HG03378 (cell line): ENCODE measurements around the gene ZNF512B.
"Not testable (repeated sequence)": the region's sequence is repeated elsewhere in the genome, so short reads cannot be mapped to it uniquely, and the experiment has no call there.

ENCODE experiments used
- ATAC-seq: cut with Tn5 transposase; IDR thresholded peaks from one replicate; pipeline ENCODE4 v1.9.1; 2021; ENCODE audit warnings: mild to moderate bottlenecking, moderate library complexity; ENCODE audit not compliant: unreplicated experiment

ZNF512B gene, protein sequence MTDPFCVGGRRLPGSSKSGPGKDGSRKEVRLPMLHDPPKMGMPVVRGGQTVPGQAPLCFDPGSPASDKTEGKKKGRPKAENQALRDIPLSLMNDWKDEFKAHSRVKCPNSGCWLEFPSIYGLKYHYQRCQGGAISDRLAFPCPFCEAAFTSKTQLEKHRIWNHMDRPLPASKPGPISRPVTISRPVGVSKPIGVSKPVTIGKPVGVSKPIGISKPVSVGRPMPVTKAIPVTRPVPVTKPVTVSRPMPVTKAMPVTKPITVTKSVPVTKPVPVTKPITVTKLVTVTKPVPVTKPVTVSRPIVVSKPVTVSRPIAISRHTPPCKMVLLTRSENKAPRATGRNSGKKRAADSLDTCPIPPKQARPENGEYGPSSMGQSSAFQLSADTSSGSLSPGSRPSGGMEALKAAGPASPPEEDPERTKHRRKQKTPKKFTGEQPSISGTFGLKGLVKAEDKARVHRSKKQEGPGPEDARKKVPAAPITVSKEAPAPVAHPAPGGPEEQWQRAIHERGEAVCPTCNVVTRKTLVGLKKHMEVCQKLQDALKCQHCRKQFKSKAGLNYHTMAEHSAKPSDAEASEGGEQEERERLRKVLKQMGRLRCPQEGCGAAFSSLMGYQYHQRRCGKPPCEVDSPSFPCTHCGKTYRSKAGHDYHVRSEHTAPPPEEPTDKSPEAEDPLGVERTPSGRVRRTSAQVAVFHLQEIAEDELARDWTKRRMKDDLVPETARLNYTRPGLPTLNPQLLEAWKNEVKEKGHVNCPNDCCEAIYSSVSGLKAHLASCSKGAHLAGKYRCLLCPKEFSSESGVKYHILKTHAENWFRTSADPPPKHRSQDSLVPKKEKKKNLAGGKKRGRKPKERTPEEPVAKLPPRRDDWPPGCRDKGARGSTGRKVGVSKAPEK

DNA sequence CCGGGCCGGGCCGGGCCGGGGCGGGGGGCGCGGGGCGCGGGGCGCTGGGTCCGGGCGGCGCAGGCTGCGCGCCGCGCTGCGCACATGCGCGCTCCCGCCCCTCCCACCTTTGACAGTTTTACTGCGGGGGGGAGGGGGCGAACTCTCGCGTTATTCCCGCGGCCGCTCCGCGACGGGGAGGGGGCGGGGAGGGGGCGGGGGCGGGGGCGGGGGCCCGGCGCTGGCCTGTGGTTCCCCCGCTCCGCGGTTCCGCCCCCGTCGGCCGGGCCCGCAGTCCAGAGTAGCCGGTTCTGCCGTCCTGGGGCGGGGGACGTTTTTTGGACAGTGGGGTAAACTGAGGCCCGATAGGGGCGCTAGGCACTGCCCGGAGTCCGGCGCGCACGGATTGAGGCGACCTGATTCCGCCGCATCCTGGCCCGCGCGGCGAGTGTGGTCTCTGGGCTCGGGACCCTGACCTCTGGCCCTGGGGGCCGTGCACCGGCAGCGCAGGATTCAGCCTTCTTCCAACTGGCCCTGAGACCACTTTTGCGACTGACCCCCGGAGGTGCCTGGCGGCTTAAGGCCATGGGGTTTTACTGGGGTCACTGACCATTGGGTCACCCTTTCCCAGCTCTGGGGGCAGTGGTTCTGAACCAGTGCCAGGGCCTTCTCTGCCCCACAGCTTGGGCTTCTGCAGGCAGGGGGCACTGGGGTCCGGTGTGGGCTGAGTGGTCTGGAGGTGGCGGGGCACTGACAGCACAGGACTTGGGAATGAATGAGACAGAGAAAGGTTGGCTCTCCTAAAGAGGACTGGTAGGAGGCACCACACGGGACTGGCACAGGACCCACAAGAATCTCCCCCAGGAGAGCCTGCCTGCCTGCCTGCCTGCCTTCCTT is at the start of gene ZNF512B:
ZNF512B (minus strand) TSS at position 93 of the 876 bp plus-strand sequence. CDS start 1,980 bp downstream, outside the sequence.
- ATAC-seq = no peak

DNA sequence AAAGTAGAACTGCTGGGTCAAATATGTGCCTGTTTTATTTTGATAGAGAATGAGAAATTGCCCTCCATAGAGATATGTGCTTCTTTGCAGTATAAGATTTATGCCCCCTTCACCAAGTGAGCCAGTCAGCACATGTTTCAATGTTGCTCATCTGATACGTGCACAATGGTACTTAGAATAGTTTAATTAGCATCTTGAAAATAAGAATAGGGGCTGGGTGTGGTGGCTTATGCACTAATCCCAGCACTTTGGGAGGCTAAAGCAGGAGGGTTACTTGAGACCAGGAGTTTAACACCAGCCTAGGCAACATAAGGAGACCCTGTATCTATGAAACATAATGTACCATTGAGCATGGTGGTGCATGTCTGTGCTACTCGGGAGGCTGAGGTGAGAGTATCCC is 45.9 kb upstream of the ZNF512B start:
- ATAC-seq = no peak

DNA sequence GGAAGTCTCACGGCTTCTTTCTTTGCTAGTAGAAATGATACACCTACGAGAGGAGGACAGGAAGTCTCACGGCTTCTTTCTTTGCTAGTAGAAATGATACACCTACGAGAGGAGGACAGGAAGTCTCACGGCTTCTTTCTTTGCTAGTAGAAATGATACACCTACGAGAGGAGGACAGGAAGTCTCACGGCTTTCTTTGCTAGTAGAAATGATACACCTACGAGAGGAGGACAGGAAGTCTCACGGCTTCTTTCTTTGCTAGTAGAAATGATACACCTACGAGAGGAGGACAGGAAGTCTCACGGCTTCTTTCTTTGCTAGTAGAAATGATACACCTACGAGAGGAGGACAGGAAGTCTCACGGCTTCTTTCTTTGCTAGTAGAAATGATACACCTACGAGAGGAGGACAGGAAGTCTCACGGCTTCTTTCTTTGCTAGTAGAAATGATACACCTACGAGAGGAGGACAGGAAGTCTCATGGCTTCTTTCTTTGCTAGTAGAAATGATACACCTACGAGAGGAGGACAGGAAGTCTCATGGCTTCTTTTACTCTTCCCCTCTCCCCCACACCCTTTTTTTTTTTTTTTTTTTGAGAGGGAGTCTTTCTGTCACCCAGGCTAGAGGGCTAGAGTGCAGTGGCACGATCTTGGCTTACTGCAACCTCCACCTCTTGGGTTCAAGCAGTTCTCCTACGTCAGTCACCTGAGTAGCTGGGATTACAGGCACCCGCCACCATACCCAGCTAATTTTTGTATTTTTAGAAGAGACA is 42.8 kb upstream of the ZNF512B start:
- not testable (repeated sequence) for ATAC-seq

DNA sequence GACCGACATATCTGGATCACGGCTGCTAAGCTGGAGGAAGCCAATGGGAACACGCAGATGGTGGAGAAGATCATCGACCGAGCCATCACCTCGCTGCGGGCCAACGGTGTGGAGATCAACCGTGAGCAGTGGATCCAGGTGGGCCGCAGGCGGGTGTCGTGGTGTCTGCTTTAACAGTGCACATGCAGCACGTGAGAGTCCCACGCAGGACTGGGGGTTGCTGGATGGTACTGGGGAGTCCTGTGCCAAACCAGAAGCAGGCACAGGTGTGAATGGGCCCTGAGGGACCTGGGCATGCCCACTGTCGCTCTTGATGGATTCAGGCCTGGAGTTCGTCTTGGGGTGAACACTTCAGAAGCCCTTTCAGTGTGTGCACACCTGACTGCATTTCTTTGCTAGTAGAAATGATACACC is 41.6 kb upstream of the ZNF512B start:
- ATAC-seq = no peak

DNA sequence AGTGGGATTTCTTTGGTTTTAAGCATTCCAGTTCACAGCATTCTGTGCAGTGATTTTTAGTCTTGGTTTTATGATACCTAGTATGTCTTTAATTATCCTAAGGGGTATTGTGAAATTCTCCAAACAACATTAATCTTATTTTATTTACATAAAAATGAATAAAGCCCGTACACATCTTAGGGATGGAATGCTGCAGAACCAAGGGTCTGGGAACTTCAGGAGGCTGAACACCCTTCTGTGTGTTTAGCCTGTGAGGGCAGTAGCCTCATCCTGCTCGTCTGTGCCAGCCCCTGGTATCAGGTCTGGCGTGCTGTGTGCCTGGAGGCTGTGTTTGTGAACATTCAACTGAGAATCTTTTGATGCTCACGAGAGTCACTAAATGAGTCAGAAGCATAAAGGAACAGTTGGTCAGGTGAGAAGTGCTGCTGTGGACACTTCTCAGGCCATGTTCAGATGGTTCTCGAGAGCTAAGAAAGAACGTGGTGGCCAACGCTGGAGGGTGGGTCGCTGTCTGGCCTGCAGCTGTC is 41.0 kb upstream of the ZNF512B start:
- ATAC-seq = no peak

DNA sequence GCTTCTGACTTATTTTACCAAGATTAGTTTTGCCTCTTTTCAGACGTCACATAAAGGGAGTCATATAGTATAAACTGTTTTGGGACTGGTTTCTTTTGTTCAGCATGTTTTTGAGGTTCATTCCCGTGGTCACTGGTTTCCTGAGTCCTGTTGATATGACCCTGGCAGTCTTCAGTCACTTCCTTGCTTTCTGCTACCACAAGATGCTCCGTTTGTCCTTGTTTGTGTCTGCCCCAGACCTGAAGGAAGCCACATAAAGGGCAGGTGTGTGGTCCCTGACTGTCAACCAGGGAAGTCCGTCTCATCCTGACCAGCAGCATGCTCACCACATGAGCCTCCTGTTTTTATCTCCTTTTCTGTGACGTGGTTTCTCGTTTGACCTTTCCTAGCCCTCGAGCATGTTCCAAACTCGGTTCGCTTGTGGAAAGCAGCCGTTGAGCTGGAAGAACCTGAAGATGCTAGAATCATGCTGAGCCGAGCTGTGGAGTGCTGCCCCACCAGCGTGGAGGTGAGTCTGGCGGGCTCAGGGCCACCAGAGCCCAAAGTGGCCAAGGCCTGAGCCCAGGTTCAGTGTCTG is 40.2 kb upstream of the ZNF512B start:
- ATAC-seq = no peak

DNA sequence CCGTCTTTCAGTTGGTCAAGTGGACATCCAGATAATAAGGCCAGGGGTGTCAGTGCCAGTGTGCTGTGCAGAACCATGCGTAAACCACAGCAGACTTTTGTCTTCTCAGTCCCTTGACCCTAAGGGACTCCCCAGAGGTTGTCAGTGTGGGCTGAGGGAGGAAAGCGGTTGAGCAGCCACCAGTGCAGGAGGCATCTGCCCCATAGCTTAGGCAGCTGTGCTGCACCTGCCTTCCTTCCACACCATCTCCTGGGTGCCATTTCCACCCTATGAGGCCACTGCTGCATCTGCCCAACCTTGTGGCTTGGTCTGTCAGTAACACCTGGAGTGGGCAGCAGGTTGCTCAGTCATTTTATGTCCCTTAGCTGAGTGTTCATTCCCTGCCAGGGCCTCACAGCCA is 37.2 kb upstream of the ZNF512B start:
- ATAC-seq = no peak

DNA sequence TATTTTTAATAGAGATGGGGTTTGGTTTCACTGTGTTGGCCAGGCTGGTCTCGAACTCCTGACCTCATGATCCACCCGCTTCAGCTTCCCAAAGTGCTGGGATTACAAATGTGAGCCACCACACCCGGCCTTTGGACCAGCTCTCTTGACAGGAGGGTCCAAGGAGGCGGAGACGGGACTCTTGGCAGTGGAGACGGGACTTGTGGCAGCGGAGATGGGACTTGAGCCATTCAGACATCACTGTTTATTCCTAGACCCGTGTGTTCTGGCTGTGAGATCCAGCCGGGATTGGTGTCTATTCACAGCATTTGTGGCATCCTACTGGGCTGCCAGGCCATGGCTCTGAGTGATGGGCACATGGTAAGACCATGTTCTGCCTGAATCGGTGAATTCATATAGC is 36.8 kb upstream of the ZNF512B start:
- ATAC-seq = no peak

DNA sequence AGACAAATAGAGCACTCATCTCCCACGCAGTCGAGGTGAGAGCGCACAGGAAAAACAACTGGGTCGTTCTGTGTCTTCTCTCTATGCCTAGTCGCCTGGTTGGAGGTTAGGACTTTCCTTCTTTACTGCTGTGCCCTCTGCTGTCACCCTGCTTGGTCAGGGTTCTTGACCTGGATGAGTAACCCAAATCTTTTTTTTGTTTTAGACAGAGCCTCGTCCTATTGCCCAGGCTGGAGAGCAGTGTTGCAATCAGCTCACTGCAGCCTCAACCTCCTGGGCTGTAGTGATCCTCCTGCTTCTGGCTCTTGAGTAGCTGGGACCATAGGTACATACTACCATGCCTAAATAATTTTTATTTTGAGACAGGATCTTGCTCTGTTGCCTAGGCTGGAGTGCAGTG is 35.7 kb upstream of the ZNF512B start:
- no peak for ATAC-seq

DNA sequence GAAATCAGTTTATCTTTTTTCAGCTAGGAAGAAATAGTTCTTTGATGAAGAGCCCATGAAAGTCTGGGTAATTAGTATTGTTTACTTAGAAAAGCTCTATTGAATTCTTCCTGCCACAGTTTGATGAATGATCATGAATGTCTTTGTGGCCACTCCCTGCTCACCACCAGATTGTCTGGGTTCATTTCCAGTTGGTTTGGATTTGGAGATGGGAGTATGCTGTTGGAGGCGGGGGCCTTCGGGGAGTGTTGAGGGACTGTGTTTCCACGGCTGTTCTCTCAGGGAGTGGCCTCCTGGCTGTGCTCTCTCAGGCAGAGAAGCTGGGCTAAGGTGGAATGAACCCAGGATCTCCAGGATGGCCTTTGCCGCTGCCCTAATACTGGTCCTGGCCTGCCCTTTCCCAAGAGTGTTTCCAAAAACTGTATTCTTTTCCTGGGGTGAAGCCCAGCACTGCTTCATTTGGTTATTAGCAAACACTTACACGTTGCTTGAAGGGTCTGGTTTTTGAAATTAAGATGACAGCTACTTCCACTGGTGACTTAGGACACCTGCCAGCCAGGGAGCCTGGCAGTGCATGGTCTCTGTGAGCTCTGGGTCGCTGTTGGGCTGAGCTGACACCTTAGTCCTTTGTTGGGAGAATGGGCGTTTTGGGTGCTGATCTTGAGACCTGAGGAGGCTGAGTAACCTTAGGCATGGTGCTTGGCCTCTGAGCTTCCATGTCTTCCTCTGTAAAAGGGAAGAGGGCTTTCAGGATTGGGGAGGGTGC is 34.4 kb upstream of the ZNF512B start:
- no peak for ATAC-seq

DNA sequence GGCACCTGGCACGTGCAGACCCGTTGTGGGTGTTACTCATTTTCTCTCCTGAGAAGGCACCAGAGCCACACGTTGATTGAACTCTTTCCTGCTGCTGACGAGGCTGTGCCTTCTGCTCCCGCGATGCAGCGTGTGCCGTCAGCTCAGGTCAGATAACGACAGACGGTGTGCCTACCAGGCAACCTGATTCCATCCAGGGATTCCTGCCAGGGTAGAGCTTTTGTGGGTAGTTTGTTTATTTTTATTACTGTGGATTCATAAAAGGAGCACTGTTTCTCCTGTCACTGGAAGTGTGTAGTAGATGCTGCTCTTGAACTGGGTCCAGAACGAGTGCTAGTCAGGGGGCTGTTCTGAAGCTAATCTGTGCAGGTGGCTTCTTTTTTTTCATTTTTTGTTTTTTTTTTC is 31.9 kb upstream of the ZNF512B start:
- ATAC-seq = no peak

DNA sequence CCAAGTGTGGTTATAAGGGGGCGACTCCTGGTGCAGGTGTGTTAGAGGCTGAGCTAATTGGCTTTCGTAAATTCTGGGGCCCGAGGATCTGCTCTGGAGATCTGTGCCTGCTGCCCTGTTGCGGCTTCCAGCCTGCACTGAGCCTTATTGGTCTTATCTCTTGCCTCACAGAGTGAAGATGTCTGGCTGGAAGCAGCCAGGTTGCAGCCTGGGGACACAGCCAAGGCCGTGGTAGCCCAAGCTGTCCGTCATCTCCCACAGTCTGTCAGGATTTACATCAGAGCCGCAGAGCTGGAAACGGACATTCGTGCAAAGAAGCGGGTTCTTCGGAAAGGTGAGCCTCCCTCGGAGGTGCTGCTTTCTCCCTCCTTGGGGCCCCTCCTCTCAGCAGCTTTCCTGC is 31.2 kb upstream of the ZNF512B start:
- ATAC-seq = no peak

DNA sequence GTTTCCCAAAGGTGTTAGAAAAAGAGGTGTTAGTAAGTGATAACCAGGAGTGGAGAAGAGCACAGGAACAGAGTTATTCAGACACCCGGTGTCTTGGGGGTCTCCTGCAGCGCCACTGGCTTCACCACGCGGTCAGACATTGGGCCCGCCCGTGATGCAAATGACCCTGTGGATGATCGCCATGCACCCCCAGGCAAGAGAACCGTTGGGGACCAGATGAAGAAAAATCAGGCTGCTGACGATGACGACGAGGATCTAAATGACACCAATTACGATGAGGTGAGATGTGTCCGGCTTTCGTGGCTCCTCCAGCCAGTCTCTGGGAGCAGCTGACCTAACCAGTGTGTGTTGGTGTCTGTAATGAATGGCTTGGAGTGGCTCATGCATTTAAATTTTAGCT is 13.2 kb upstream of the ZNF512B start:
- no peak for ATAC-seq

DNA sequence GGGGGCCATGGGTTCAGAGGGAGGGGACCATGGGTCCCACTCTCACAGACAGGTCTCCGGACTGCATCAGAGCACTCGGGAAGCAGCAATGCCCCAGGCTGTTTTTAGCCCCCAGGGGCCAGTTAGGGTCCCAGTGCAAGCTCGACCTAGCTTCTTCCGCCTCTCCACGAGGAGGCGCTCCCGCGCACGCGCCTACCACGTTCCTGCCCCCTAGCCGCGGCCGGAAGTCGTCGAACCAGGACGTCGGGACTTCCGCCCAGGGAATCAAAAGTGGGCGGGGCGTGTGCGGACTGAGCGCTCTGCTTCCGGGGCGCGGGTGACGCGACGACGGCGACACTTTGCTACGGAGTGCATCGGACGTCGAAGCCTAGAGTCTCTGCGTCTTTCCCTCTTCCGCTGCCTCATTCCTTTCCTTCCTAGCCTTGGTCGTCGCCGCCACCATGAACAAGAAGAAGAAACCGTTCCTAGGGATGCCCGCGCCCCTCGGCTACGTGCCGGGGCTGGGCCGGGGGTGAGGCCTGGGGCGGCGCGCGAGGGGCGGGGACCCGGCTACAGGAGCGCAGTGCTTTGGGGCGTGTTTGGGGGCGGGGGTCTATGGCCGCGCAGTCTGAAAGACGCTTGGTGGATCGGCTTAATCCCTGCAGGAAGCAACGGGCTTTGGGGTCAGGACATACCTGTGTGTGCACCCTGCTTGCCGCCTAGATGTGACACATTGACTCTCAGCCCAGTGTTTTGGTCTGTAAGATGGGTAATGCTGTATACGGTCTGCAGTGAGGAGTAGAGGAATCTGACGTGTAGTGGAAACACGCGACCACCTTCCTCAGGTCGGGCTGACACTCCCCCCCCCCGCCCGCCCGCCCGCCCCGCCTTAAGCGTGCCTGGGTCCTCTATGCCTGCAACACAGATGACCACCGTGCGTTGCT is 11.3 kb upstream of the ZNF512B start, which contains the start of gene PRPF6:
PRPF6 (plus strand) TSS at position 327 of the 923 bp plus-strand sequence; CDS start at position 441, 114 bp downstream.
- peak; percentile 48 for ATAC-seq

DNA sequence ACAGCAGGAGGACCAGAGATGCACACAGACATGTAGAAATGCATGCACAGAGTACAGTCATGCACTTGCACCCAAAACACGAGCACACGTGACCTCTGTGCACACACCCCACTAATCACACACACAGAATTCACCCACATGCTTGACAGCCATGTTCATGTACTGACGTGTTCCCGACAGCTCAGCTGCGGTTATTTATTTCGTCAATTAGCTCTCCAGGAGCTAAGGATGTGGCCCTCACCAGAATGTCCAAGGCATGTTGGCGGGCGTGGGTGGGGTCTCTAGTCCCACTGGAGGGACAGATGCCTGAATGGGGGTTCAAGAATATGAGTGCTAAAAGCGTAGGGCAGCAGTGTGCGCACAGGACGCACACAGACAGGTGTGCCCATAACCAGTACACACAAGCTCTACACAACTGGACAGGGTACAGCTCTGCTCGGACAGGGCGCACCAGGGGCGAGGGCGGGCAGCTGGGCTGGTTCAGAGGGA is 10.6 kb upstream of the ZNF512B start:
- no peak for ATAC-seq

DNA sequence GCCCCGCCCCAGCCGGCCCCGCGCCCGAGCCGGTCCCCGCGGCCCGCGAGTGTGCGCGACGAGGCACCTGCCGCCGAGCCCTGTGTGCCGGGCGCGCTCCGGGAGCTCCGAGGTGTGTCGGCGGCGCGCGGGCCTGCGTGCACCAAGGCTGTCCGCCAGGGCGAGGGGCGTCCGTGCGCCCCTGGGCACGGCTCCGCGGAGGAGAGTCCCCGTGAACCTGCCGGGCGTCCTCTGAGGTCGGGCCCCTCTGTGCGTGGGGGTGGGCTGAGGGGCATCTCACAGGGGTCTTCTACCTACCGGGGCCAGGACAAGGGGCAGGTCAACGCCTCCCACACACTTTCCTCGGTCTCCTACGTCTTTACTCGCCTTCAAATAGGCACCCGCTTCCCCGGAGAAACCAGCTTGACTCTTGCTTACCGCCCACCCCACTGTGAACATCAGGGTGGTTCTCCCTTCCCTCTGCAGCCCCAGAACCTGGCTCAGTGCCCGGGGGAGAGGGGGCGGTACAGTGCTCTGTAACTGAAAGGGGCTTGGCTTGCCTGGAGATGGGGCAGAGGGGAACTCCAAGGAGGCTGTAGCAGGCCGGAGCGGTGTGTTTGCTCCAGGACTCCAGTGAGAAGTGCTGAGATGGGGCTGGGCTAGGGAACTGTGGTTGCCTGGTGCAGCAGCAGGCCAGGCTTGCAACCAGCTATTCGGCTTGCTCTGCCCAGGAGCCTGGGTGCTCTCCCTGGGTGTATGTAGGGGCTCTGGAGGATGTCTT is 10.0 kb upstream of the ZNF512B start, which contains the start of gene SAMD10:
SAMD10 (minus strand) TSS at position 86 of the 760 bp plus-strand sequence. CDS start 175 bp downstream, outside the sequence.
- ATAC-seq = peak; percentile 30

DNA sequence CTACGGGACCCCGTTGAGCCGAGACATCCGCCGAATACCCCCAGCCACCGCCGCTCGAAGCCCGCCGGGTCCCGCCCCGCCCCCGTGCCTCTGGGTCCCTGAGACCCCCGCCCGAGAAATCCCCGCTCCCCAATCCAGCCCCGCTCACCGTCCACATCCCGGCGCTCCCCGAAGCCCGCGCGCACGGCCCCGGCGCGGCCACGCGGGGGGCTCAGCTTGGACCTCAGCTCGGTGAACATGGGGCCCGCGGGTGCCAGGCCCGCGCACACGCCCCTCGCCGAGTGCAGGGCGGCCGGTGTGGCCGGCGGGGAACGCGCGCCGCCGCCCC is 9.5 kb upstream of the ZNF512B start:
- no peak for ATAC-seq
